GM18873 (cell line): Measurements from ENCODE around the gene CLPSL2.

Experiments used
- ATAC-seq: cut with Tn5 transposase; IDR thresholded peaks from one replicate; pipeline ENCODE4 v1.9.1; 2021; ENCODE audit warnings: mild to moderate bottlenecking, moderate library complexity, moderate number of reproducible peaks; ENCODE audit not compliant: unreplicated experiment, low FRiP score

CLPSL2 gene

DNA sequence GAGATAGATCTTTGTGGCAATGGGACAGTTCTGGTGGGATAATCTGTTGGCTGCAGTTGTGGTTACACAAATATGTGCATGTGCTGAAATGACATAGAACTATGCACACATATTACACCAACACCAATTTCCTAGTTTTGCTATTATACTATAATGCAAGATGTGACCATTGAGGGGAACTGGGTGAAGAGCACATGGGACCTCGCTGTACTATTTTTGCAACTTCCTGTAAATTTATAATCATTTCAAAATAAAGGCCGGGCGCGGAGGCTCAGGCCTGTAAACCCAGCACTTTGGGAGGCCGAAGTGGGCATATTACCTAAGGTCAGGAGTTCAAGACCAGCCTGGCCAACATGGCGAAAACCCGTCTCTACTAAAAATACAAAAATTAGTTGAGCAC is 30.9 kb upstream of the CLPSL2 start:
- no peak for ATAC-seq

DNA sequence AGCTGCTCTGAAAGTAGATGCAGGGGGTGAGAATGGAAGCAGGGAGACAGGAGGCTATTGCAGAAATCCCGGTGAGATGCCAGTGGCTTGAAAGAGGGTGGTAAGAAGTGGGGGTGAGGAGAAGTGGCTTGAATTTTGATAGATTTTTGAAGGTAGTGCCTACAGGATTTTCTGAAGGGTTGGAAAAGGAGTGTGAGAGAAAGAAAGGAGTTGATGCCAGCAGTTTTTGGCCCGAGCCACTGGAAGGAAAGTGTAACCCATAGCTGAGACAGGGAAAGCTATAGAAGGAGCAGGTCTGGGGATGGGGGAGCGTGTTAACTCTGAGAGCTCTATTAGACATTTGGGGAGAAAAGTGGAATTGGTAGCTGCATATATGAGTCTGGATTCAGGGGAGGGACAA is 29.9 kb upstream of the CLPSL2 start:
- no peak for ATAC-seq

DNA sequence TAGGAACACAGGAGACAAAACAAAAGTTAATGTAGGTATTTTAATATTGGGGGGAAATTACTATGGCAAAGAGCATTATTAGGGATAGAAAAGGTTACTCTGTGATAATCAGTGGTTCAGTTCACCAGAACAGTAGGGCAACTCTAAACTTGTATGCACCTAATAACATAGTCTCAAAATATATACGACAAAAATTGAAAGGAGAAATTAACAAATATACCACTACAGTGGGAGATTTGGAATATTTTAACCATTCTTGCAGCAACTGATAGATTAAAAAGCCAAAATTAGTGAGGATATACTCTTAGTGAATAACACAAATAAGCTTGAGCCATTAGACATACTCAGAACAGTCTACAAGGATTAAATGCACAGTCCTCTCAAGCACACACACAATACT is 28.5 kb upstream of the CLPSL2 start:
- ATAC-seq: no peak

DNA sequence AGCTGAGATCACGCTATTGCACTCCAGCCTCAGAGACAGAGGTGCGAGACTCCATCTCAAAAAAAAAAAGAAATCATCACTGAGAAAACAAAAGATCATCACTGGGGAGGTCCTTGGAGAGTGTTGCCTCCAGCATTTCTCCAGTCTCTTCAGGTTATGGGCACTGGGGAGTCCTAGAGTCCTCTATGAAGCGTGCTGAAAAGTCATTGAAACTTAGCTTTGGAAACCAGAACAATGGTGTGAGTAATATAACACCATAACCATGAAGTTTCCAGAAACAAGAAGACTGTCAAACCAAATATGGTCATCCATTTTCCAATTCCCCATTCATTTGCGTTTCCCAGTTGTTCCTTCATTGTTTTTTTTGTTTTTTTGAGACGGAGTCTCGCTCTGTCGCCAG is 25.8 kb upstream of the CLPSL2 start:
- ATAC-seq: no peak

DNA sequence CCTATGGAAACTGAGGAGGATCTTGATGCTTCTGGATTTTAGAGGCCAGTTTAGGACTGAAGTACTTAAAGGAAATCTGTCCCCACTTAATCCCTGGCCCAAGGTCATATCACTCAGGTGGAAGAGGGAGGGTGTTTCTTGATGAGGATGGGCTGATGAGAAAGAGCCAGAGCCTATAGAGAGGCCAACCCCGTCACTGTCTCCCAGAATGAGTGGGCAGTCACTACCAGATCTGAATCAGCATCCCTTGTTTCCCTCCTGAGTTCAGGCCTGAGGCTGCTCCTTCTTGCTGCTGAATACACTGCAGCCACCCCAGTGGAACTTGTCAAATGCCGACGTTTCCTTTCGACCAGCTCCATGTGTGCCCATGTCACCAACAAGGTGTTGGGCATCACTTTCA is 24.8 kb upstream of the CLPSL2 start:
- ATAC-seq: no peak

DNA sequence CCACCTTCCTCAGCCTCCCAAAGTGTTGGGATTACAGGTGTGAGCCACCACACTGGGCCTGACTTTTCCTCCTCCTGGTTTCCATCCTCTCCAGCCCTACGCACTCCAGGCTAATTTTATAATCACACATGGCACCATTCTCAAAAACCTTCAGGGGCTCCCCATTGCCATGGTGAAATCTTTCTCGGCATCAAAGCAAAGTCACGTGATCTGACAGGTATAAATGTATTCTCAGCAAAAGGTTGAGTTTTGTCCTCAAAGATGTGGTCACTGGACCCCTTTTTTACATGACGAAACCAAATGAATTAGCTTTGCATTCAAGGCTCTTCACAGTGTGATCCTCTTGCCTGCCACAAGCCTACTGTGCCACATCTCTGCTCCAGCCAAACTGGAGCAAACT is 24.1 kb upstream of the CLPSL2 start:
- no peak for ATAC-seq

DNA sequence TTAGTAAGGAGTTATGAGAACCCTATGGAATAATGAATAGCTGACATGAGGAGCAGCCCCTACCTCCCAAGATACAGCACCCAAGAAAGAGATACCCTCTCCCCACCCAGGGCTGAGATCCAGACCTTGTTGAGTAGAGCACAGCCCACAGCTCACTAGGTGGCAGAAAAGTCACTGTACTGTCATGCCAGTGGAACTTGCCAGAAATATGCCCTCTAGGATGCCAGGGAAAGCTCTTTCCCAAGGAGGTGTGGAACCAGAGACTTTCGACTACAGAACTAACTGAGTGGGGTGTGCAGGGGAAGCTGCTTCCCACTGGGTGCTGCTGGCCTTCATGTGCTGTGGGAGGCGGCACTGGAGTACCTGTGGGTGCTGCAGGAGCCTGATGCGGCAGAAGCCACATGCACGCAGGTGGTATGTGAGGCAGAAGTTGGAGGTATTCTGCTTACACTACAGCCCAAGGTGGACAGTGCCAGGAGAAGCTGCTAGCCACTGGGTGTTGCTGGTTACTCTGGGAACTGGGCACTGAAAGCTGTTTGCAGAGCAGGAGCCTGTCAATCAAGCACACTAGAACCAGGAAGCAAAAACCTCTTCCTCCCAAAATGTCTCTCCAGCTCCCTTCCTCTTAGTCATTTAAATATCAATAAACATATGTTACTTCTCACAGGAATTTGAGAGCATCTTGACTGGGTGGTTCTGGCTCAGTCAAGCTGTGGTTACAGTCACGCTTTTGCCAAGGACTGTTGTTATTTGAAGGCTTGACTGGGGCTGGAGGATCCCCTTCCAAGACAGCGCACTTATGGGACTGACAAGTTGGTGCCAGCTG is 21.7 kb upstream of the CLPSL2 start:
- no peak for ATAC-seq

DNA sequence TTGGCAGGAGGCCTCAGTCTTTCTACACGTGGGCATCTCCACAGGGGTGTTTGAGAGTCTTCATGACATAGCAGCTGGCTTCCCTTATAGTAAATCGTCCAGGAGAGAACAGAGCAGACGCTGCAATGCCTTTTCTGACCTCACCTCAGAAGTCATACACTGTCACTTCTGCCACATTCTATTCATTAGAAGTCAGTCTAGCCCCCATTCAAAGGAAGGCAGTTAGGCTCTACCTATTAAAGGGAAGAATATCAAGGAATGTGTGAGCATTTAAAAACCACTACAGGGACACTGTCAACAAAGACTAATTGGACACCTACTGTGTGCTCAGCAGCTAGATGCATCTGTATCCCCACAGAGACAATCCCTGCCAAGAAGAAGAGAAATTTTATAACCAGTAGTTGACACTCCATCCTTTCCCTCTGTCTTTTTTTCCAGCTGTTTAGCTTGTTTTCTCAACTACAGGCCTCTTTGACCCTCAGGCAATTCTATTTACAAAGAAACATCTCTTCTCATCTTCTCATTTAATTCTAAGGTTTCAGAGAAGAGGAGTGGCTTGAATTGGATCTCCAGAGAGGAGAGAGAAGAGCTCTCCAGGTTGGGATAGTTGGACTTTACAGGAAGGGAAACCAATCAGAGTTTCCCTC is 21.0 kb upstream of the CLPSL2 start:
- no peak for ATAC-seq

DNA sequence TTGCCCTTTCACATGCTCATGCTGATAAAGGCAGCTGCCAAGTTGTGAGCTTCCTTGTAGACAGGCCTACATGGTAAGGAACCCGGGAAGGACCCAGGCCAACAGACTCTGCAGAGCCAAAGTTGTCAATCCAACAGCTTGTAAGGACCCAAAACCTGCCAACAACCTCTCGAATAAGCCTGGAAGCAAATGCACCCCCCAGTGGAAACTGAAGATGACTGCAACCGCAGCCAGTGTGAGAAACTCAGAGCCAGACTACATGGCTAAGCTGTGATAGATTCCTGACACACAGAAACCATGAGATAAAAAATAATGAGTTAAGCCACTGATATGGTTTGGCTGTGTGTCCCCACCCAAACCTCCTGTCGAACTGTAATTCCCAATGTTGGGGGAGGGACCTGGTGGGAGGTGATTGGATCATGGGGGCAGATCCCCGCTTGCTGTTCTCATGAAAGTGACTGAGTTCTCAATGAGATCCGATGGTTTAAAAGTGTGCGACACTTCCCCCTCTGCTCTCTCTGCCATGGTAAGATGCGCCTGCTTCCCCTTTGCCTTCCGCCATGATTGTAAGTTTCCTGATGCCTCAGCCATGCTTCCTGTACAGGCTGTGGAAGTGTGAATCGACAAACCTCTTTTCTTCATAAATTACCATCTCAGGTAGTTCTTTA is 18.8 kb upstream of the CLPSL2 start:
- no peak for ATAC-seq

DNA sequence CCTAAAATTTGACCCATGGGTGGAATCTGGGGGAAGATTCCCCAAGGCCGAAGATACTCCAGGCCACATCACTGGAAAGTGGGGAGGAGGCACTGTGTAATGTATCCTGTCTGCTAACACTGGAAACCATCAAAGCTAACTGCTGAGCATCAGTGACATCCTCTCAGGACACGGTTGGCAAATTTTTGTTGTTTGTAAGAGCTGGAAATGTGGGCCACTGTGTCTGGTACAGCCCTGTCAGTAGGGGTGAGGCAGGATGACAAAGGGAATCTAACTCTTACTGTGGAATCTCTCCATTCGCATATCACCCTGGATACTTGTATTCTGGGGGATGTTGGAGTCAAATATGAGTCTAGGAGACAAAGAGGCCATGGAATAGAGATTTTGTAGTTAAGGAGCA is 17.0 kb upstream of the CLPSL2 start:
- ATAC-seq: no peak

DNA sequence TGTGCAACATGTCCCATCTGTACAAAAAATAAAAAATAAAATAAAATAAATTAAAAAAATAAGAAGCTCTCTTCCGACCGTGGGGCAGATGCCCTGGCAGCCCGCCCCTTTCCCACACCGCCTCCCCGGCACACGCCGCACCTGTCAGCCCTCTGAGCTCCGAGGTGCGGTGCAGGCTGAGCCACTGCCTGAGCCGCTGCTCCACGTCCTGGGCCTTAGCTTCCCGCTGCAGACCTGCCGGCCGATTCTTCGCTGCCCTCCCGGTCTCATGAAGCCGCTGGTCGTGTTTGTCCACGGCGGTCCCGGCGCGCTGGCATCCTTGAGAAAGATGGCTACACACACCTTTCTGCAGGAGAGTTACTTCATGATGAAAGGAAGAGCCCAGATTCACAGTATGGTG is 10.7 kb upstream of the CLPSL2 start:
- ATAC-seq: no peak

DNA sequence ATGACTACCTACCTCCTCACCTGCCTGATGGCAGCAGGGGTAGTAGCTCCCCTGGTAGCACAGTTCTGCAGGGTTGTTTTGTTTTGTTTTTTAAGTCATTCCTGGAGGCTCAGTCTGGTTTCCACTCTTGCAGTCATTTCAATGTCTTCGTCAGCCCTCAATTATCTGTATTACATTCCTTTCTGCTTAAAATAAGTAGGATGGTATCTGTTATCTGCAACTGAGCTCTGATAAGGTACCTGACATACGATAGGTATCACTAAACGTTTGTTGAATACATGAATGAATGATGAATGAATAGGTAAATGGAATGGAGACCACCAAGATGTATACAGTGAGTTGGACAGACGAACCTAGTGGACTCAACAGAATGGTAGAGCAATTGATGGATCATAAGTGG is 7.2 kb upstream of the CLPSL2 start:
- ATAC-seq: no peak

DNA sequence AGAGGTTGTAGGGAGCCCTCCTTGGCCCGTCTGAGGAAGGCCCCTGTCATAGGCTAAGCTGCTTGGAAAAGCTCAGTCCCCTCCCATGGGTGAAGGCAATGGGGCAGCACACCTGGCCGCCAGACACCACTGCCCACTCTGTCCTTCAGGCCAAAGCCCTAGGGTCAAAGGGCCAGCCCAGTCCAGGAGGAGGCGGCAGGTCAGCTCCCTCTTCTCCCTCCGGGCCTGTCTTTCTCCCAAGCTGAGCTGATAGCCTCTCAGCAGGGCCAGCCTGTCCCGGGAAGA is 5.1 kb upstream of the CLPSL2 start:
- ATAC-seq: no peak

DNA sequence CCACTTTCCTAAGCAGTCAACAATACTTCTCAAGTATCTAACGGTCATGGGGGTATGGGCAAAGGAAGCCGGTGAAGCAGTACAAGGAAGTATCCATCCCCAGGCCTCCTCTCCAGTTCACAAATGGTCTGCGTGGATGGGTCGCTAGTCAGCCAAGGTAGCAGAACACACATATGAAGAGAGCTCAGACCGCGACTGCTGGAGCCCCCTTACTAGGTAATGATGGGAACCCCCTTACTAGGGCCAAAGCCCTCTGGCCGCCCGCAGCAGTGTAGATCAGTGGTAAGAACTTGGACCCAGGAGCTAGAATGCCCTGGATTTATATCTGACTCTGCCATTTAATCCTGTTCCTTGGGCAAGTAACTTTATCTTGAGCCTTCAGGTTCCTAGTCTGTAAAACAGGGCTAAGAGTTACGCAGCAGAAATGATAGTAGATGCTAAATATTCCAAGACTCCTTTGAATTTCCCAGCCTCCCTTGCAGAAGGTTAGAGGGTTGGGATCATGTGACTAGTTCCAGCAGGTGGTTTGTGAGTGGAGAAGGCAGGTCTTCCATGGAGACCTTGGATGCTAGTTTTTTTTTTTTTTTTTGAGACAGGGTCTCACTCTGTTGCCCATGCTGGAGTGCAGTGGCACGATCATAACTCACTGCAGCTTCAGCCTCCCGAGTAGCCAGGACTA is 2.1 kb upstream of the CLPSL2 start:
- no peak for ATAC-seq

DNA sequence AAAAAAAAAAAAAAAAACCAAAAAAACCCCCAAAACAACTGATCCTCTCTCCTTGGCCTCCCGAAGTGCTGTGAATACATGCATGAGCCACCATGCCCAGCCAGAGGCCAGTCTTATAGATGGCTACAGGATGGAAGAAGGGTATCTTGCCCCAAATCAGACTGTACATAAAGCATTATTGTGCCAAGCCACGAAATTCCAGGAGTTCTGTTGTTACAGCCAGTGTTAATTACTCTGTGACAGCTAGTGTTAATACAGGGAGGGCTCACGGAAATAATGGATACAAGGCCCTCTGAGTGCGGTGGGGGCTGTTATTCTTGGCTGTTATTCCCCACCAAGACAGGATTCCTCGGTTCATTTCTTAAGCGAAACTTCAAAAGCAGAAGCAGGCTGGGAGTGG is 1.4 kb upstream of the CLPSL2 start:
- no peak for ATAC-seq

DNA sequence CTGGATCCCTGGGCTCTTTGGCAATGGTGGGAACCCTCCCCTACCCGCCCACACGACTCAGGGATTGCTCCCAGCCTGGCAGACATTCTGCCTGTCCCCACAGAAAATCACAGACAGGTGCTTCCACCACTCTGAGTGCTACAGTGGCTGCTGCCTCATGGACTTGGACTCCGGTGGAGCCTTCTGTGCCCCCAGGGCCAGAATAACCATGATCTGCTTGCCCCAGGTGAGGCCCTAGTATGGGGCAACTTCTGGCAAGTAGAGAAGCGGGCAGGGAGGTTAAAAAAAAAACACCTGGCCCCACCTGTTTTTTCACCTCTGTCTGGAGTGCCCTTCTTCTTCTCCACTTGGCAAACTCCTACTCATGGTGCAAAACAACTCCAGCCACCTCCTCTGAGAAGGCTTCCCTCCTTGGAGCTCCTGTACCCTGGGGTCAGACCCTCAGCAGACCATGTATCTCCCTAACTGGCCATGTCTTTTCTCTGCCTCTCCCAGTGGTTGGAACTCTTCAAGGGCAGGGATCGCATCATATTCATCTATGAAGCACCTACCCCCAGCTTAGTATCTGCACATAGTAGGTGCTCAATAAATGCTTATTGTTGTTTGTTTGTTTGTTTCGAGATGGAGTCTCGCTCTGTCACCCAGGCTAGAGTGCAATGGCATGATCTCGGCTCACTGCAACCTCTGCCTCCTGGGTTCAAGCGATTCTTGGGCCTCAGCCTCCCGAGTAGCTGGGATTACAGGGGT is 1.1 kb downstream of the CLPSL2 start:
- no peak for ATAC-seq

DNA sequence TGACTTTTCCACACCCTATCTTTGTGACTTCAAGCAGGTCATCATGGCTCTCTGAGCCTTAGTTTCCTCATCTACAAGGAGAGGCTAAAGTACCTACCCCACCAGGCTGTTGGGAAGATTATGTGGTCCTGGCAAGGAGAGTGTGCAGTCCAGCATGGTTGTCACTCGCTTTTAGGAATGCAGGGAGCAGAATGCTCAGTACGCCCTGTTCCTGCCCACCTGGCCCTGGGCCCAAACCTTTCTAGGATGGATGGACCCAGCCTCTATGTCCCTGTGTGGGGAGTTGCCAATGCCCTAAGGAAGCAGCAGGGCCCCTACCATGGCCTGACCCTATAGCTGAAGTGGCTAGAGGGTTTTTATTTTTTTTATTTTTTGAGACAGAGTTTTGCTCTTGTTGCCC is 2.0 kb downstream of the CLPSL2 start:
- ATAC-seq: no peak

DNA sequence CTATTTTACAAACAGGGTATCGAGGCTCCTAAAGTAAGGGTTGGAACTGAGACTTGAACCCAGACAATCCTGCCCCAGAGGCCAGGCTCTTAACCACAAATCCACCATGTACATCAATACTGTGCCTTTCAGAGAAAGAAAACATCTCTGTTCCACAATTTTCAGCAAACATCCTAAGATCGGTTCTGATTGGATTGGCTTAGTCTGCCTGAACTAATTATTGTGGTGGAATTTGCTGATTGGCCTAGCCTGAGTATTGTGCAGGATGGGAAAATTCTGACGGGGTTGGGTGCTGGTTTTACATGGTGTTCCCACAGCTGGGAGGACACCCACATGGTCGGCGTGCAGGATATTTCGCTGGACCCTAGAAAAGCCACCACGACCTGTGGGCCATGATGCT is 4.3 kb downstream of the CLPSL2 start, which contains the start of gene CLPSL1:
Gene CLPSL1, plus strand, starts transcription at position 301 of the 400 bp plus-strand sequence. Its CDS starts 92 bp downstream, at position 393.
- ATAC-seq: no peak

DNA sequence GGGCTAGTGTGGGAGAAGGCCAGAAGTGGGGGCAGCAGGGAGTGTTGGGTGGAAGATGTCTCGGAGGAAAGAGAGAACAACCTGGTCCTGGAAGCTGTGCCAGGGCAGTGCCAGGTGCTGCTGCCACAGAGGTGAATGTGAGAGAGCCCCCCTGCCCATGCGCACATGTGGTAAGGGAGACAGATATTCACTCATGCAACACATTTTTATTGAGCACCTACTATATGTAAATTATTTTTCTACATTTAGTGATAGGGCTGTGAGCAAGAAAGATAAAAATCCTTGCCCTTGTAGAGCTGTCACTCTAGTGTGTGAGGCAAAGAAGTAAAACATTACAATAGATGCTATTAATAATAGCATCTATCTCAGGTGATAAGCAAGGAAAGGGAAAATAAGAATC is 4.9 kb downstream of the CLPSL2 start:
- no peak for ATAC-seq

DNA sequence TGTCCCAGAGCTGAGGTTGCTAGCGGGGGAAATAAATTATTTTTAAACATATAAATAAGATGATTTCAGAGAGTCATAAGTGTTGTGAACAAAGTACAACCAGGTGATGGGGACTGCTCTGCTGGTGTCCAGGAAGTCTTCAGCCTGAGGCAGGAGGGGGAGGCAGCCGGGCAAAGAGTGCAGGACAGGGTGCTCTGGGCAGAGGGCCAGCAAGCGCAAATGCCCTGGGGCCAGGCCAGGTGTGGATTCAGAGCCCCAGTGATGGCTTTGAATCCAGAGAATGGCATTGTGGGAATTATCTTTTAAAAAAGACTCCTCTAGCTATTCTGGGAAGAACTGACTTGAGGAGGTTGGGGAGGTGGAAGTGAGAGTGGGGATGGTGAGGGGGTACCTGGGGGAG is 6.0 kb downstream of the CLPSL2 start:
- ATAC-seq: no peak

DNA sequence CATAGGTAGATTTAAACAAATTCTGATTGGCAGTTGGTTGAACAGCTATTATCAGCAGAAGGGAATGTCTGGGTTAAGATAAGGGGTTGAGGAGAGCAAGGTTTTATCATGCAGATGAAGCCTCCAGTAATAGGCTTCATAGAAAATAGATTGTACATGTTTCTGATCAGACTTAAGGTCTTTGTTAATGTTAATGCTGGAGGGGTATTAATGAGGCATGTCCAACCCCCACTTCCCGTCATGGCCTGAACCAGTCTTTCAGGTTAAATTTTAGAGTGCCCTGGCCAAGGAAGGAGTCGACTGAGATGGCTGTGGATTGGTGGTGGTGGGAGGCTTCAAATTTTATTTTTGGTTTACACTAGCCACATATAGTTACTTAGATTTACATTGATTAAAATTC is 7.8 kb downstream of the CLPSL2 start:
- no peak for ATAC-seq
